Measurements from ENCODE around the gene NCAPH2.
A peak's percentile ranks its signal among the peaks of the same experiment; 100 is the strongest.
"Not testable (repeated sequence)": the region's sequence is repeated elsewhere in the genome, so short reads cannot be mapped to it uniquely, and the experiment has no call there.

The NCAPH2 gene

DNA sequence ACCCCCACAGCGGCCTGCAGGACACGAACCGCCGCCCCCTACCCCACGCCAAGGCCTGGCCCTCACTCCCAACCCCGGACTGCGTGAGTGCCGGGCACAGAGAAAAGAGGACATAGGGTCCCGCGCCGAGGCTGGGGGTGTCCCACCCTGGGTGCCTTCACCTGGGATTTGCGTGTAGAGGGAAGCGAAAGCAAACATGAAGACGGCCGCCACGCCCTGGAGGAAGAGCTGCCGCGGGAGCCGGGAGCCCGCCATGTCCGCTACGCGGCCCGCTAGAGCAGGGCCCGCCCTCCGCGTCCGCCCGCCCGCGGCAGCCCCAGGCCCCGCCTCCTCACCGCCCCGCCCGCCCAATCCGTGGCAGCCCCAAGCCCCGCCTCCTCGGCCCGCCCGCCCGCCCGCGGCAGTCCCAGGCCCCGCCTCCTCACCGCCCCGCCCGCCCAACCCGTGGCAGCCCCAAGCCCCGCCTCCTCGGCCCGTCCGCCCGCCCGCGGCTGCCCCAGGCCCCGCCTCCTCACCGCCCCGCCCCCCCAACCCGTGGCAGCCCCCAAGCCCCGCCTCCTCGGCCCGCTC is 518 bp upstream of the NCAPH2 start, which contains the start of gene LMF2:
LMF2 (minus strand) TSS at position 282 of the 570 bp plus-strand sequence; CDS start at position 255, 27 bp downstream.
- peaks cover 11 to 21% of the 10 kb centered on the region in 2 donors for H3K36me3 Mint-ChIP-seq
- ATAC-seq (replicated peaks) (peak; percentile 83 to 85), DNase-seq (peak; percentile 86)
- peaks cover 15 to 17% of the 10 kb centered on the region in 2 donors for H3K4me1 Mint-ChIP-seq
- peak within 1 kb of the TSS; percentile 99 for H3K27ac Mint-ChIP-seq
- no peaks in the 10 kb centered on the region for H3K27me3 Mint-ChIP-seq
- H3K4me3 Mint-ChIP-seq: peak within 1 kb of the TSS; percentile 98 to 99
- H3K9me3 Mint-ChIP-seq: no peaks in the 10 kb centered on the region

- peak in 1 of 2 donors; percentile 2 for ATAC-seq (replicated peaks)
- no peaks in the 10 kb centered on the region for H3K9me3 Mint-ChIP-seq
- peaks cover 13 to 18% of the 10 kb centered on the region in 2 donors for H3K36me3 Mint-ChIP-seq
- H3K4me1 Mint-ChIP-seq: peaks cover 15 to 17% of the 10 kb centered on the region in 2 donors
- peak overlapping the region; percentile 99 for H3K27ac Mint-ChIP-seq
- peak overlapping the region; percentile 97 to 98 for H3K4me3 Mint-ChIP-seq
- DNase-seq: no peak
- no peaks in the 10 kb centered on the region for H3K27me3 Mint-ChIP-seq
These were observed 873 bp downstream of the NCAPH2 start for GRCh38 chr22:50508897-50509296.

GRCh38 chr22:50513175-50513574 is 5.2 kb downstream of the NCAPH2 start:
- peaks cover 20 to 22% of the 10 kb centered on the region in 2 donors for H3K4me1 Mint-ChIP-seq
- H3K4me3 Mint-ChIP-seq: no peak overlapping the region
- DNase-seq (no peak), ATAC-seq (replicated peaks) (no peak)
- H3K9me3 Mint-ChIP-seq: no peaks in the 10 kb centered on the region
- H3K36me3 Mint-ChIP-seq: peaks cover 19 to 41% of the 10 kb centered on the region in 2 donors
- H3K27ac Mint-ChIP-seq: no peak overlapping the region
- H3K27me3 Mint-ChIP-seq: no peaks in the 10 kb centered on the region

- ATAC-seq (replicated peaks) (no peak), DNase-seq (no peak)
- no peak overlapping the region for H3K27ac Mint-ChIP-seq
- peaks cover 9 to 11% of the 10 kb centered on the region in 2 donors for H3K4me1 Mint-ChIP-seq
- peaks cover 38 to 63% of the 10 kb centered on the region in 2 donors for H3K36me3 Mint-ChIP-seq
- no peaks in the 10 kb centered on the region for H3K27me3 Mint-ChIP-seq
- H3K9me3 Mint-ChIP-seq: no peaks in the 10 kb centered on the region
- H3K4me3 Mint-ChIP-seq: no peak overlapping the region
These were observed 8.0 kb downstream of the NCAPH2 start for GRCh38 chr22:50516068-50516467.

GRCh38 chr22:50516891-50517290 is 8.9 kb downstream of the NCAPH2 start:
- H3K36me3 Mint-ChIP-seq: peaks cover 41 to 66% of the 10 kb centered on the region in 2 donors

GRCh38 chr22:50517495-50518260 is 9.7 kb downstream of the NCAPH2 start:
- Mint-ChIP-seq H3K4me3 (no peak overlapping the region), H3K27ac (peak overlapping the region; percentile 14), H3K36me3 (peaks cover 42 to 67% of the 10 kb centered on the region in 2 donors), H3K4me1 (peaks cover 10 to 15% of the 10 kb centered on the region in 2 donors), H3K27me3 (no peaks in the 10 kb centered on the region), H3K9me3 (no peaks in the 10 kb centered on the region)
- DNase-seq: no peak
- ATAC-seq (replicated peaks): no peak

More at GRCh38 chr22:50516891-50517290, 8.9 kb downstream of the NCAPH2 start:
- H3K27ac Mint-ChIP-seq: no peak overlapping the region
- ATAC-seq (replicated peaks) (no peak), DNase-seq (no peak)
- H3K9me3 Mint-ChIP-seq: no peaks in the 10 kb centered on the region
- no peak overlapping the region for H3K4me3 Mint-ChIP-seq
- no peaks in the 10 kb centered on the region for H3K27me3 Mint-ChIP-seq
- peaks cover 9 to 11% of the 10 kb centered on the region in 2 donors for H3K4me1 Mint-ChIP-seq

DNA sequence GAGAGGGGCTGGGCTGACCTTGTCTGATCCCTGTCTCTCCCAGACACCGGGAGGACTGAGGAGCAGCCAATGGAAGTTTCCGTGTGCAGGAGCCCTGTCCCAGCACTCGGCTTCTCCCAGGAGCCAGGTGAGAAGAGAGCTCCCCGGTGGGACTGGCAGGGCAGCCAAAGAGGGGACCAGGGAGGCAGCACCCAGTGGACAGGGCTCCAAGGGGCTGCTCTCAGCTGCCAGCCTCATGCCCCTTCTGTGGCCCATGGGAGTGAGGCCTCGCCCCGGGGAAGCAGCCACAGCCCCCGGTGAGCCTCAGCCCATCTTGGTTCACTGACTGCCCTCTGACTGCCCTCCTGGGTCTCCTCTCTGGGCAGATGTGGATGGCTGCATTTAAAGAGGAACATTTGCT is 10.6 kb downstream of the NCAPH2 start:
- Mint-ChIP-seq H3K27me3 (no peaks in the 10 kb centered on the region), H3K4me1 (peaks cover 13 to 24% of the 10 kb centered on the region in 2 donors), H3K36me3 (peaks cover 47 to 68% of the 10 kb centered on the region in 2 donors), H3K4me3 (no peak overlapping the region), H3K27ac (no peak overlapping the region), H3K9me3 (no peaks in the 10 kb centered on the region)
- DNase-seq (no peak), ATAC-seq (replicated peaks) (no peak)

GRCh38 chr22:50519151-50519550 is 11.1 kb downstream of the NCAPH2 start:
- H3K4me3 Mint-ChIP-seq: no peak overlapping the region
- H3K36me3 Mint-ChIP-seq: peaks cover 46 to 67% of the 10 kb centered on the region in 2 donors

DNA sequence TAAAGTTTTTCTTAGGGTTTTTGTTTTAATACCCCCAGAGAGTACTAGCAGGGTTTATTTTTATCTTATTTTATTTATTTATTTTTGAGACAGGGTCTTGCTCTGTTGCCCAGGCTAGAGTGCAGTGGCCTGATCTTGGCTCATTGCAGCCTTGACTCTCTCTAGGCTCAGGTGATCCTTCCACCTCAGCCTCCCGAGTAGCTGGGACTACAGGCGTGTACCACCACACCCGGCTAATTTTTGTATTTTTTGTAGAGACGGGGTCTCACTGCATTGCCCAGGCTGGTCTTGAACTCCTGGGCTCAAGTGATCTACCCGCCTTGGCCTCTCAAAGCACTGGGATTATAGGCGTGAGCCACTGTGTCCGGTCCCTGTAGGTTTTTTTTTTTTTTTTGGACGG is 12.2 kb downstream of the NCAPH2 start:
- H3K4me1 Mint-ChIP-seq: peaks cover 15 to 31% of the 10 kb centered on the region in 2 donors
- H3K4me3 Mint-ChIP-seq; H3K27me3 Mint-ChIP-seq; ATAC-seq (replicated peaks); H3K9me3 Mint-ChIP-seq; H3K27ac Mint-ChIP-seq; DNase-seq: not testable (repeated sequence)
- H3K36me3 Mint-ChIP-seq: peaks cover 48 to 66% of the 10 kb centered on the region in 2 donors

More at GRCh38 chr22:50519151-50519550, 11.1 kb downstream of the NCAPH2 start:
- H3K27ac Mint-ChIP-seq: no peak overlapping the region
- ATAC-seq (replicated peaks): no peak
- no peaks in the 10 kb centered on the region for H3K9me3 Mint-ChIP-seq
- DNase-seq: no peak
- no peaks in the 10 kb centered on the region for H3K27me3 Mint-ChIP-seq
- H3K4me1 Mint-ChIP-seq: peaks cover 13 to 30% of the 10 kb centered on the region in 2 donors

- no peak for ATAC-seq (replicated peaks)
- no peak for DNase-seq
- Mint-ChIP-seq H3K4me3 (no peak overlapping the region), H3K27ac (no peak overlapping the region), H3K4me1 (peaks cover 13 to 36% of the 10 kb centered on the region in 2 donors), H3K36me3 (peaks cover 51 to 61% of the 10 kb centered on the region in 2 donors), H3K9me3 (no peaks in the 10 kb centered on the region), H3K27me3 (no peaks in the 10 kb centered on the region)
These were observed 12.9 kb downstream of the NCAPH2 start for GRCh38 chr22:50520826-50521453.

GRCh38 chr22:50521710-50522109 is 13.7 kb downstream of the NCAPH2 start:
- Mint-ChIP-seq H3K4me3 (no peak overlapping the region), H3K27me3 (no peaks in the 10 kb centered on the region), H3K27ac (no peak overlapping the region), H3K36me3 (peaks cover 50 to 56% of the 10 kb centered on the region in 2 donors), H3K9me3 (no peaks in the 10 kb centered on the region), H3K4me1 (peaks cover 15 to 39% of the 10 kb centered on the region in 2 donors)
- ATAC-seq (replicated peaks): no peak
- DNase-seq: no peak

- peaks cover 21 to 45% of the 10 kb centered on the region in 2 donors for H3K4me1 Mint-ChIP-seq
- no peak for DNase-seq
- ATAC-seq (replicated peaks): no peak
- H3K4me3 Mint-ChIP-seq: no peak overlapping the region
- no peaks in the 10 kb centered on the region for H3K9me3 Mint-ChIP-seq
- peak overlapping the region; percentile 59 for H3K27ac Mint-ChIP-seq
- peaks cover 55 to 58% of the 10 kb centered on the region in 2 donors for H3K36me3 Mint-ChIP-seq
- no peaks in the 10 kb centered on the region for H3K27me3 Mint-ChIP-seq
These were observed 14.3 kb downstream of the NCAPH2 start for GRCh38 chr22:50522208-50522805.

- peak overlapping the region; percentile 9 for H3K27ac Mint-ChIP-seq
- no peak for DNase-seq
These were observed 14.9 kb downstream of the NCAPH2 start for GRCh38 chr22:50522806-50523438.

DNA sequence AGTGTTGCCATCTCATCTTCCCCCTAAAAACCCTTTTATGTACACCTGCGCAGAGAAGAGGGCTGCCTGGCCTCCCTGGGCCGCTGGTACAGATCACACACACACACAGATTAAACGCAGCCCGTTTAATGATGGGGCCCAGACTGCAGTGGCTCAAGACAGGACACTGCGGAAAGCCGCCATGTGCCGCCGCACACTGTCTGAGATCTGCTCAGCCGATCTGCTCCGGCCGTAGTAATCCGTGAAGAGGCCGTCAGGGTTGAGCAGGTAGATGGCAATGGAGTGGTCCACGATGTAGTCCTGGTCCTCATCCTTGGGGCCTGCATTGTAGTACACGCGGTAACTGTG is 15.4 kb downstream of the NCAPH2 start:
- peaks cover 30 to 56% of the 10 kb centered on the region in 2 donors for H3K4me1 Mint-ChIP-seq
- no peak for ATAC-seq (replicated peaks)
- H3K9me3 Mint-ChIP-seq: no peaks in the 10 kb centered on the region
- no peaks in the 10 kb centered on the region for H3K27me3 Mint-ChIP-seq
- peak overlapping the region; percentile 14 to 93 for H3K4me3 Mint-ChIP-seq
- no peak for DNase-seq
- peak overlapping the region; percentile 96 for H3K27ac Mint-ChIP-seq
- H3K36me3 Mint-ChIP-seq: peaks cover 59 to 60% of the 10 kb centered on the region in 2 donors

More at GRCh38 chr22:50522806-50523438, 14.9 kb downstream of the NCAPH2 start:
- ATAC-seq (replicated peaks): no peak
- Mint-ChIP-seq H3K9me3 (no peaks in the 10 kb centered on the region), H3K4me1 (peaks cover 25 to 51% of the 10 kb centered on the region in 2 donors), H3K27me3 (no peaks in the 10 kb centered on the region), H3K36me3 (peaks cover 56 to 59% of the 10 kb centered on the region in 2 donors), H3K4me3 (peak overlapping the region in 1 of 2 donors; percentile 33)

Data from stimulated activated naive B cell treated with anti-CD40 and anti-IgM and Interleukin-4, amounts not matched to agents 10 μg/mL and 1 μg/mL and 100 μg/mL, for 72 hours (primary cell).